ENCODE data around the gene MRPS7. TPM values are rescaled to one million over a fixed set of nuclear protein-coding genes. Genes with fewer than 3 reads are reported as not detected.

MRPS7 gene
- total and polyA plus RNA-seq, 2 of the 8 experiments (the other 6 are each of a cell fraction or from before 2014, with no cell fraction given) = 63.4 to 79.4 TPM

GRCh38 chr17:75270218-75270965, 8.7 kb downstream of the MRPS7 start (continued):
- no peak for TF ChIP-seq EZH2 (IDR thresholded peaks at IDR 0.05; ENCODE audit: low read depth, low read length, severe bottlenecking)
- no peak for TF ChIP-seq SIX5 (IDR thresholded peaks at IDR 0.05; ENCODE audit: low read depth, low read length)
- no peak for TF ChIP-seq SRF (IDR thresholded peaks at IDR 0.05; ENCODE audit: low read depth, low read length)
- no peak for TF ChIP-seq KDM1A (IDR thresholded peaks at IDR 0.05; ENCODE audit: borderline replicate concordance, low read length)
- TF ChIP-seq CHD1 (IDR thresholded peaks at IDR 0.05; ENCODE audit: low read depth, low read length) = no peak
- peak; percentile 82 for TF ChIP-seq EGR1 (IDR thresholded peaks at IDR 0.05; ENCODE audit: borderline replicate concordance, low read depth, low read length)
- peak in 1 of 2 experiments; percentile 28; a peak in 1 of 3 replicates for TF ChIP-seq POLR2A (IDR thresholded peaks at IDR 0.05; ENCODE audit: control extremely low read depth in 1 of 2, low read depth in 2 of 2, low read length in 2 of 2)
- TF ChIP-seq YY1 (IDR thresholded peaks at IDR 0.05; ENCODE audit: low read depth, low read length) = no peak
- 0 out of 2 replicates have a peak, but pooled peaks have one; percentile 4 for TF ChIP-seq MAX (IDR thresholded peaks at IDR 0.05)
- TF ChIP-seq MAFK (IDR thresholded peaks at IDR 0.05; ENCODE audit: low read depth, low read length) = no peak
- peak; percentile 47; the same call in 1 of the 2 replicates for TF ChIP-seq TAF1 (IDR thresholded peaks at IDR 0.05; ENCODE audit: low read depth, low read length)
- TF ChIP-seq CREB1 (IDR thresholded peaks at IDR 0.05) = 0 out of 2 replicates have a peak, but pooled peaks have one; percentile 6
- no peak for TF ChIP-seq SP1 (IDR thresholded peaks at IDR 0.05; ENCODE audit: low read depth, low read length)
- no peak for TF ChIP-seq HDAC6 (IDR thresholded peaks at IDR 0.05; ENCODE audit: low read depth, low read length)
- peak; percentile 45; the same call in 1 of the 2 replicates for TF ChIP-seq CEBPB (IDR thresholded peaks at IDR 0.05; ENCODE audit: low read depth, low read length)
- no peak for TF ChIP-seq RXRA (IDR thresholded peaks at IDR 0.05; ENCODE audit: insufficient read depth, low read depth, low read length)
- no peak for TF ChIP-seq NRF1 (IDR thresholded peaks at IDR 0.05; ENCODE audit: low read depth, low read length)
- TF ChIP-seq, protein P1, sequence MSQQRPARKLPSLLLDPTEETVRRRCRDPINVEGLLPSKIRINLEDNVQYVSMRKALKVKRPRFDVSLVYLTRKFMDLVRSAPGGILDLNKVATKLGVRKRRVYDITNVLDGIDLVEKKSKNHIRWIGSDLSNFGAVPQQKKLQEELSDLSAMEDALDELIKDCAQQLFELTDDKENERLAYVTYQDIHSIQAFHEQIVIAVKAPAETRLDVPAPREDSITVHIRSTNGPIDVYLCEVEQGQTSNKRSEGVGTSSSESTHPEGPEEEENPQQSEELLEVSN (IDR thresholded peaks at IDR 0.05) = 0 out of 2 replicates have a peak, but pooled peaks have one; percentile 17
